ENCODE measurements around the gene AGBL4. TPM values are rescaled to one million over a fixed set of nuclear protein-coding genes. Genes with fewer than 3 reads are reported as not detected.

AGBL4 gene
- total RNA-seq, 1 experiment from 2014 or later = not detected

GRCh38 chr1:48681476-48682305 lies 1342.1 kb downstream of the AGBL4 start:
- peak; percentile 16 for DNase-seq (ENCODE audit: low spot score)

GRCh38 chr1:48680411-48681035 lies 1343.2 kb downstream of the AGBL4 start:
- DNase-seq (ENCODE audit: low spot score) = no peak

GRCh38 chr1:48679859-48680258 lies 1343.9 kb downstream of the AGBL4 start:
- DNase-seq (ENCODE audit: low spot score) = no peak

GRCh38 chr1:48678710-48679505 lies 1344.8 kb downstream of the AGBL4 start:
- DNase-seq (ENCODE audit: low spot score) = no peak

- peak; percentile 51 for DNase-seq (ENCODE audit: low spot score)
Observed at GRCh38 chr1:48677306-48678287, 1346.2 kb downstream of the AGBL4 start.

- DNase-seq (ENCODE audit: low spot score) = no peak
Observed at GRCh38 chr1:48676822-48677221, 1346.9 kb downstream of the AGBL4 start.

- no peak for DNase-seq (ENCODE audit: low spot score)
Observed at GRCh38 chr1:48676376-48676775, 1347.4 kb downstream of the AGBL4 start.

- DNase-seq (ENCODE audit: low spot score) = peak; percentile 22
Observed at GRCh38 chr1:48675251-48675650, 1348.5 kb downstream of the AGBL4 start.

- peak; percentile 74 for DNase-seq (ENCODE audit: low spot score)
Observed at GRCh38 chr1:48674641-48675040, 1349.1 kb downstream of the AGBL4 start.

- peak; percentile 9 for DNase-seq (ENCODE audit: low spot score)
Observed at GRCh38 chr1:48673332-48674105, 1350.2 kb downstream of the AGBL4 start.

- no peak for DNase-seq (ENCODE audit: low spot score)
Observed at GRCh38 chr1:48671578-48671977, 1352.2 kb downstream of the AGBL4 start.

- no peak for DNase-seq (ENCODE audit: low spot score)
Observed at GRCh38 chr1:48670234-48671020, 1353.3 kb downstream of the AGBL4 start.

- no peak for DNase-seq (ENCODE audit: low spot score)
Observed at GRCh38 chr1:48668339-48668738, 1355.4 kb downstream of the AGBL4 start.

- no peak for DNase-seq (ENCODE audit: low spot score)
Observed at GRCh38 chr1:48667782-48668181, 1356.0 kb downstream of the AGBL4 start.

- DNase-seq (ENCODE audit: low spot score) = no peak
Observed at GRCh38 chr1:48665708-48666407, 1357.9 kb downstream of the AGBL4 start.

- no peak for DNase-seq (ENCODE audit: low spot score)
Observed at GRCh38 chr1:48661726-48662463, 1361.9 kb downstream of the AGBL4 start.

- no peak for DNase-seq (ENCODE audit: low spot score)
Observed at GRCh38 chr1:48659801-48660200, 1364.0 kb downstream of the AGBL4 start.

- no peak for DNase-seq (ENCODE audit: low spot score)
Observed at GRCh38 chr1:48657413-48657812, 1366.3 kb downstream of the AGBL4 start.
